Stimulated activated CD4-positive, alpha-beta T cell treated with anti-CD3 and anti-CD28 coated beads, Interleukin-12 subunit alpha, Interleukin-12 subunit beta, amount 100 ng/mL, for 24 hours (primary cell): Measurements from ENCODE around the gene ANAPC15.
"Not testable (repeated sequence)": the region's sequence is repeated elsewhere in the genome, so short reads cannot be mapped to it uniquely, and the experiment has no call there.

Experiments used
- DNase-seq, 2 experiments: peaks; one replicate each; pipeline ENCODE4 v3.0.0-alpha.2; 2020; ENCODE audit warnings: low read depth in 2 of 2

Gene ANAPC15

DNA sequence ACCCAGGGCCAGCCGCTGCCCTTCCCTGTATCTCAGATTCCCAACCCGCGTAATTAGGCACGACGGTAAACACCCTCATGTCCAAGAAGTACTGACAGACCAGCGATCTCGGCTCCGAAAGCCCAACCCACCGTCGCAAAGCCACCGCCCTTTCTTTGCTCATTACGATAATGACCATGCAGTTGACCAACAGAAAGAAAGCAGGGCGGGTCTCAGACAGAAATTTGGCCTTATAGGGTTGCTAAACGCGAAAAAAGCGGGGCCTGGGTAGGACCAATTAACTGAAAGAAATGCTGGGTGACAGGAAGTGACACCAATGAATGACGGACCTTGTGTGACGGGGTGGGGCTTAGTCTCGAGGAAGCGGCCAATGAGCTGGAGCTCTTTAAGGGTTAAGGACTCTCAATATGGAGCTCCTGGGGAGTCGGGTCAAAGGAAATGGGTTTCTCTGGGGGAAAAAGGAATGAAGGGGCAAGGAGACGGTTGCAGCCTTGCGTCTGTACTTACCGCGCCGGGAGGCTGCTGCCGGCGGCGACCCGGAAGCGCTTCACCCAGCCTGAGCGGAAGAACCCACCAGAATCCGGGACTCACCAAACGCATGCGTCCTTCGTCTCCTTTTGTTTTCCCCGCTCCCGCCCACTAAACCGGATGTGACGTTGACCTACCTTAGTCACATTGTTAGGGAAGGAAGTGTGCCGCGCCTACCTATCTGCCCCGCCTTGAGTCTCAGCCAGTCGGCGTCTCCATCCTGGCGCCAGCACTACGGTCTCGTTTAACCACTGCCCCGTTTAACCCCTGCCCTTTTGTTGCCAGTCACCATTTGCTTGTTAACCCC, at the start of gene ANAPC15:
ANAPC15 (minus strand) TSS at position 553 of the 835 bp plus-strand sequence. CDS start 1,419 bp downstream, outside the sequence.
- peak; percentile 99 for DNase-seq

- no peak for DNase-seq
Measured at GRCh38 chr11:72160319-72160718, 47.8 kb upstream of the ANAPC15 start.

DNA sequence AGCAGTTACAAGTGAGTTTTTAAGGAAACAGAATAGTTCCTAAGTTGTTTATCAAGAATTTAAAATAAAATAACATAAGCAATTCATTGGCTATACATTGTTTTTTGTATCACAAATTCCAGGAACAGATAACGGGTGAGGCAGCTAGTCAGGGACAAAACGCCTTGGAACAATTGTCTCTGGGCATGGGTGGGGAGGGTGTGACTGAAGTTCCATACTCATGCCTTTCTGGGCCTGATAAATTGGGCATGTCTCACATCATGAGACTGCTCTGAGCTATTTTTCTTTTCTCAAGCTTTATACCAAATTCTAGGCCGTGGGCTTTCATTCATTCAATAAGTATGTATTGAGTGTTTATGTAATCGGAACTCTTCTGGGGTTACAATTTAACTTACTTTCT, 44.6 kb upstream of the ANAPC15 start:
- no peak for DNase-seq

DNA sequence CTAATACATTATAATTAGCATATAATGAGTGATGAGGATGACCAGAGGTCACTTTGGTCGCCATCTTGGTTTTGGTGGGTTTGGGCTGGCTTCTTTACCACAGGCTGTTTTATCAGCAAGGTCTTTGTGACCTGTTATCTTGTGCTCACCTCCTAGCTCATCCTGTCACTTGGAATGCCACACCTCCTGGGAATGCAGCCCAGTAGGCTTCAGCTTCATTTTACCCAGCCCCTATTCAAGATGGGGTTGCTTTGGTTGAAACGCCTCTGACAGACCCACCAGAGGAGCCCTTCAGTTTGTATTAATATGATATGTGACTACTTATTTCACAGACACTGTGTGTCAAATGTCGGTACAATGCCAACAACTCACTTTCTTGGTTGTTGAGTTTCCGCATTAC, 43.3 kb upstream of the ANAPC15 start:
- DNase-seq, result no peak

DNA sequence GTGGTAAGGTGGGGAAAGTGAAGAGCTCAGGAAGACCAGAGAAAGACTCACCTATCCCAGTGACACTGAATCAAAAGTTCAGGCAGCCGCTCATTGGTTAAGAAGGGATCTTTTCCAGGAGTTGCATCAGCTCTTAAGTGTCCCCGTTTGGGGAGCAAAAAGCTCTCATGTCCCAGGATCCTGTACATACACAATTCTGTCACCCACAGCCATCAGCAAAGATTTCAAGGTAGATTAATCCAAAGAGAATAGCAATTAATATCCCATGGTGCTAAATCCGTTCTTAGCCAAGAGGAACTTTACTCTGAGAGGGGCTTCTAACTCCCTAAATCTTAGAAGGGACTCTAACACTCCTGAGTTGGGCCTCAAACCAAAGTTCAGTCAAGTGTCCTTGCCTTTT, 42.3 kb upstream of the ANAPC15 start:
- no peak for DNase-seq

- DNase-seq, result not testable (repeated sequence)
Measured at GRCh38 chr11:72153874-72154273, 41.4 kb upstream of the ANAPC15 start.

GRCh38 chr11:72150882-72151281, 38.4 kb upstream of the ANAPC15 start:
- DNase-seq, result no peak

GRCh38 chr11:72146625-72147024, 34.1 kb upstream of the ANAPC15 start:
- DNase-seq, result no peak

DNA sequence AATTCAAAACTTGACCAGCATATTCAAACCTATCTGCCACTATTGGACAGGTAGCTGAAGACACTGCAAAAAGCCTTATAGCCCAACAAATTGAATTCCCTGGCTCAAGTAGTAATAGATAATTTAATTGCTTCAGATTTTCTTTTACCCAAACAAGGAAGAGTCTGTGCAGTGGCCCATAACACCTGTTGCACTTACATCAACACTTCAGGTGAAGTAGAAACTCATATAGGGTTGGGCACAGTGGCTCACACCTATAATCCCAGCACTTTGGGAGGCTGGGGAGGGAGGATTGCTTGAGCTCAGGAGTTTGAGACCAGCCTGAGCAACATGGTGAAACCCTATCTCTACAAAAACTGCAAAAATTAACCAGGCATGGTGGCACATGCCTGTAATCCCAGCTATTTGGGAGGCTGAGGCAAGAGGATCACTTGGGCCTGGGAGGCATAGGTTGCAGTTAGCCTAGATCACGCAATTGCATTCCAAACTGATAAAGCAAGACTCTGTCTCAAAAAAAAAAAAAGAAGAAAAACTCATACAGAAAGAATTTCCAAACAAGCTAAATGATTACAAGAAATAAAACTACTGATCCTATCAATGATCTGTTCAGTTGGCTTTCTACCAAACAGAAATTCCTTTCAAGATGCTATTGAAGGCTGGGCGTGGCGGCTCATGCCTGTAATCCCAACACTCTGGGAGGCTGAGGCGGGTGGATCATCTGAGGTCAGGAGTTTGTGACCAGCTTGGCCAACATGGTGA, 32.5 kb upstream of the ANAPC15 start:
- no peak for DNase-seq

GRCh38 chr11:72142543-72142942, 30.0 kb upstream of the ANAPC15 start:
- DNase-seq, result not testable (repeated sequence)

DNA sequence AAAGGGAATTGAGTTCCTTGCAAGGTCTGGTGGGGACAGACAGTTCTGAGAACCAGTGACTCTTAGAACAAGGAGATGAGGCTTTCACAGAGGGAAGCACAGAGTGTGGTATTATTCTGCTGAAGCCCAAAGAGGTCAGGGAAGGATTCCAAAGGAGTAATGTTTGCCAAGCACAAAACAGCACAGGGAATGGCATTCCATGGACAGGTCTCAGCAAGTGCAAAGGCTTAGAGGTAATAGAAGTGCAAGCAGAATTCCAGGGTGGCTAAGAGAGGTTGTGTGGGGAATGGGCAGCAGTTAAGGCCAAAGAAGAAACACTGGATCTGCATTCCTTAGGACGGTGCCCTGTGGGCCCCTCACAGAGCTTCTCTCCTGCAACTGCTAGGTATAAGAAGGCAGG, 29.6 kb upstream of the ANAPC15 start:
- DNase-seq, result not testable (repeated sequence)

GRCh38 chr11:72141066-72141465, 28.6 kb upstream of the ANAPC15 start:
- peak in 1 of 2 experiments; percentile 3 for DNase-seq

- no peak for DNase-seq
Measured at GRCh38 chr11:72140661-72141060, 28.2 kb upstream of the ANAPC15 start.

- no peak for DNase-seq
Measured at GRCh38 chr11:72139500-72139899, 27.0 kb upstream of the ANAPC15 start.

GRCh38 chr11:72138821-72139390, 26.4 kb upstream of the ANAPC15 start:
- DNase-seq, result no peak

GRCh38 chr11:72136684-72137262, 24.3 kb upstream of the ANAPC15 start:
- DNase-seq, result no peak

- no peak for DNase-seq
Measured at GRCh38 chr11:72135891-72136683, 23.6 kb upstream of the ANAPC15 start.

DNA sequence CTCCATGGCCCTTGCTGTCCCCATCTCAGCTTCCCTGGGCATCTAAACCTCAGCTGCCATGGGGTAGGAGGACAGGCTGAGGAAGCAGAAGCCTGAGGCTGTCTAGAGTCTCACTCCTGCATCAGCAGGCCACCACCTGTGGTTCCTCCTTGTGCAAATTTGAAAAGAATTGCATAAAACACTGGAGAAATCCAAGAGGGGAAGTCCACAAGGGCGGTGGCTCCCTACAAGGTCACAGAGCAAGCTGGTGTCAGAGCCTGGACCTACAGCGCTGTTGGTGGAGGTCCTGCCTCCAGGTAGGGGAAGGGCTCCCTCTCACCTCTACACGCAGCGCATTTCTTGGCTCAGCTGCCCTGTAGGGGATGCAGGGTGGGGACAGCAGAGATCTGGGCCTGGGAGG, 23.0 kb upstream of the ANAPC15 start, which contains the start of gene FOLR3:
FOLR3 (plus strand) TSS at position 253 of the 400 bp plus-strand sequence. CDS start 228 bp downstream, outside the sequence.
- DNase-seq, result not testable (repeated sequence)

- no peak for DNase-seq
Measured at GRCh38 chr11:72132646-72133045, 20.2 kb upstream of the ANAPC15 start.

DNA sequence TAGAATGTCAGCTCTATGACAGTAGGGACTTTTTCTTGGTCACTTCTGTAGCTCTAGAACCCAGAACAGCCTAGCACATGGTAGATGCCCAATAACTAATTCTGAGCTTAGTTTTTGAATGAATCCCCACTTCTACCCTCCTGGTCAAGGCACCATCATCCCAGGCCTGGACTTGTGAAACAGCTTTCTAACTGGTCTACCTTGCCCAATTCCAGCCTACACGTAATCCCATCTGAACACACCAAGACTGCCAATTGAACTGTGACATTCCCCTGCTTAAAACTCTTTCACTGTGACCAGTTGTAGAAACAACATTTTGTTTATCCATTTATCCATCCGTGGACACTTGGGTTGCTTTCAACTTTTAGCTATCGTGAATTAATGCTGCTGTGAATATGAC, 16.9 kb upstream of the ANAPC15 start:
- no peak for DNase-seq

DNA sequence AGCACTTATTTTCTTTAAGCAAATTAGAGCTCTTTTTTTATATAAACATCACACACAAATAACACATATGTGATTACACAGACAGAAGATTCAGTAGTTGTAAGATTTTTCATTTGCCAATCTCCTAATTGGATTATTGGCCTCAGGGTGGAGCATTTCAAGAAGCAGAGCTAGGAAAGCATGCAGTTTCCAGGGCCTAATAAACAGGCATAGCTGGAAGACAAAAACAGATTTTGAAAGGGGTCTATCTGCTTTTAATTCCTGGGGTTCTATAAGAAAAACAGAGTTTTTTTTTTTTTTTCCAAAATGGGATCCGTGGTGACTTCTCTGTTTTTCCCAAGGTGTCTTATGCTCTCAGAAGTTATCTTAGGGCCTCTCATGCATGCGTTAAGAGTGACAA, 15.4 kb upstream of the ANAPC15 start:
- no peak for DNase-seq
